NCI-H2081 treated with DMSO at 0.1 percent for 48 hours (cell line): ENCODE measurements around the gene CAST.

Experiments
- DNase-seq: peaks from one replicate; lab custom pipeline; 2025; lab: John Stamatoyannopoulos, UW

Gene CAST

DNA sequence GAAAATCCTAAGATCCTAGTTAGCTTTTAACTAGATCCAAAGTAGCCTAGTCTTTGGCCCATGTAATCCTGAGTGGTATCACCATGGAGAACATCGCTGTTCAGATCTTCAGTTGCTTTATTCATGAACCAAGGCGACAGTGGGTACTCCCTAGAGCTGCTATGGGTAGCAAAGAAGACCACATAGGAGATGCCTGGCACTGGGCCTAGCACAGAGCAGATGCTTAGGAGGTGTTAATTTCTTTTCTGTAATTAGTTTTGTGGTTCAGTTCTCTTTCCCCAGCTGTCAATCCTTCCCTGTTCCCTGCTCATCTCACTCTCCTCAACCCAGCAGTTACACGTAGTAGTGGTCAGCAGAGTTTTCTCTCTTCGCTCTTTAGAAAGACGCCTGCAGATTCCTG, 9.3 kb downstream of the CAST start:
- DNase-seq, result no peak

GRCh38 chr5:96673127-96673526, 11.0 kb downstream of the CAST start:
- DNase-seq, result no peak

- DNase-seq, result no peak
Observed at GRCh38 chr5:96675882-96676281, 13.7 kb downstream of the CAST start.

- DNase-seq, result no peak
Observed at GRCh38 chr5:96677496-96677895, 15.3 kb downstream of the CAST start.

DNA sequence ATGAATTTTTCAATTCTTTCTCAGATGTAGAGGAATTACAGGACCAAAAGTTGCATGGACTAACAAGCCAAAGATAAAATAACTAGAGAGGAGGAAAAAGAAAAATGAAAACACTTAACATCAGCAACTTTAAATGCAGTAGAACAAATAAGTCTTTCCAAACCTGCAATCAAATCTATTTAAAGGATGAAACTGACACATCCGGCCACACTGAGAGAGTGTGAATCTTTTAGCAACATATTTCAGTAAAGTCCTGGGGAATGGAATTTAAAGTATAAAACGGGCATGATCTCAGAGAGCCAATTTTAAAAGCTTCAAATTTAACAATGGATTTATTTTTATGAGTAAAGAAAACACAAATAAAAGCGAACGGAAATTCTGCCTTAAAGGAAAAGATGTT, 17.1 kb downstream of the CAST start:
- DNase-seq, result no peak

- no peak for DNase-seq
Observed at GRCh38 chr5:96680759-96681470, 18.7 kb downstream of the CAST start.

- no peak for DNase-seq
Observed at GRCh38 chr5:96683392-96683791, 21.2 kb downstream of the CAST start.

- no peak for DNase-seq
Observed at GRCh38 chr5:96683810-96684209, 21.6 kb downstream of the CAST start.

GRCh38 chr5:96687080-96687479, 24.9 kb downstream of the CAST start:
- no peak for DNase-seq

DNA sequence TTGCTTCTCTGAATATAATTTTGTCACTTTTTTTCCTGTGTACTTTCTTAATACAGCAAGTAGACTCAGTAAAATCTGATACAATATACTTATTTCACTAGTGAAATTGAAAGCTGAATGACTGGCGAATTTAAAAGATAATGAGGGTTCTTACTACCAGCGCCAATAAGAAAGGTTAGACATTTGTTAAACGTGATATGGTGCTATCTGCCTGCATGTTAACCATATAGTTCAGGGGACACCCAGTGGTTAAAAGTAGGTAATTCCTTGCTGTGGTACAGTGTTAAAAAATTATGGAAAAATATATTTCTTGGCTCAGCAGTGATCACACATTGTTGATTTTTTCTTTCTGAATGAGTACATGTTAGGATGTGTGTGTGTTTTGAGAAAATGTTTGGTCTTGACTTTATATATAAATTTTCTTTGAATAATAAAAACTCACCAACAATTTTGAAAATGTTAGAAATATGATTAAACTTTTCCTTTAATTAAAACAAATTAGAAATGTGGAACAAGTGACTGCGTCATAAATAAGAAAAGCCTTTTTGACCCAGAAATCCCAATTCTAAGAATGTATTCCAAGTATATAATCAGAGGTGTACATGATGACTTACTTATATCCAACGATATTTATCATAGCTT, 25.8 kb downstream of the CAST start:
- DNase-seq, result no peak

DNA sequence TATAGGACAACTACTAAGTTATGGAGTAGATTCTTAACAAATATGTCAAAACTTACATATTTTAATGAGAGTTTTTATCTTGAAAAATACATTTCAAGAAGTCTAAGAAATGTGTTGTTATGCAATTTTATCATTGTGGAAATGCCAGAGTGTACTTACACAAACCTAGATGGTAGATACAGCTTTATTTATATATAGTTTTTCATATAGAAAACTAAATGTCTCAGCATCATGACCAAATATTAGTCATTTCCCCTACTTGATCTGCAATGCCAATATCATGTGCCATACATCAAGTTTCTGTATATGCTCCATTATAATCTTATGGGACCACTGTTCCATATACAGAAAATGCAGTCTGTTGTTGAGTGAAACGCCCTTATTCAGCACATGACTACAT, 28.7 kb downstream of the CAST start:
- DNase-seq, result no peak

DNA sequence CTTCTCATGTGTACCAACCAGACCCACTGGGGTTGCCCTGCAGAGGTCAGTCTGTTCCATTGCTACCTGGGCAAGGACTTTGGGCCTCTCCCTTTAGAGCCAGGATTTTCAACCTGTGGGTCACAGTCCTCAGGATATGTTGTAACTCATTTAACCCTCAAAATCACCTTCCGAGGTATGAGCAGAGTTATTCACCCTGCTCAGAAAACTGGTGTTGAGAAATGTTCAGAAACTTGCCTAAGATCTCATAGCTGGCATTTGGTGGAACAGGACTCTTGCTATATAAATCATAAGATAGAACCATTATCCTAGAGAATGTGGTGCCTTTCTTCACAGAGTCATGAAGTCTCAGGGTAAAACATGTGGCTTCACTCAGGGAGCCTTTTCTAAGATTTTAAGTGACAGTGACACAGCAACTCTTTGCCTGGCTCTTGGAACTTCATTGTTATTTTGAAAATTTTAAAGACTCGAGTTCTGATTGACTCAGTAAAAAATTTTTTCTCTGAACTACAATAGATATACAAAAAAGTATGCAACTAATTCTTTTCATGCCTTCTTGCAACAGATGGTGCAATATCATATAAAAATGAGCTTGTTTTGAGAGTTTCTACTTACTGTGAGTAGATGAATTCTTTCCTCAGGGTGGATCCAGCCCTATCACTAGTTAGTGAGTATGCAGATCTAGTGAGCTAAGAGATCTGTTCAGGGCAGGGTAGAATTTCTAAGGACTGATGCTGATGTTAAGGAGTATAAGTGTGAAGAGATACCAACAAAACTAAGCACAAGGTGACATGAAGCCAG, 29.5 kb downstream of the CAST start:
- no peak for DNase-seq

- DNase-seq, result no peak
Observed at GRCh38 chr5:96692441-96692840, 30.3 kb downstream of the CAST start.

- no peak for DNase-seq
Observed at GRCh38 chr5:96699186-96699820, 37.1 kb downstream of the CAST start.

- no peak for DNase-seq
Observed at GRCh38 chr5:96702503-96703383, 40.6 kb downstream of the CAST start.

DNA sequence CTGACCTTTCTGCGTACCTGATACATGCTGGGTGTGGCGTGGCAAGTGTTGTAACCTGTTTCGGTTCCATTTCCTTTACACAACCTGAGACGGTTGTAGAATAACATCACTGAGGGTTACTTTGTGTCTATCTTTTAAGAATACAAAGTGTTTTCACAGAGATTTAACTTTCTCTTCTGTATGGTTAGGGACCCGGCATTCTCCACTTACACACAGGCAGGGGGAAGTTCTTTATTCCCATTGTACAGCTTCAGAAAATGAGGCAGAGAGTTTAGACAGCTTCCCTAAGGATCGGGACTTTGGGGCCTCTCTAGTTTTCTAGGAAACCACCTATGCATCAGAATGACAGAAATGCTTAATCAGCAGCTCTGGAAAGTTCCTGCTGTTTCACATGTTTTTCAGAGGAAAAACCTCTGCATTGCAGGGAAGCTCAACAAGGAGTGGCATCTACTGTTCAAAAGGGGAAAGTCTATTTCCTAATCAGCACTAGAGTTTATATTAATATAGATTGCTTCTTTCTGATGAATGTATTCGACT, 41.3 kb downstream of the CAST start:
- DNase-seq, result no peak

DNA sequence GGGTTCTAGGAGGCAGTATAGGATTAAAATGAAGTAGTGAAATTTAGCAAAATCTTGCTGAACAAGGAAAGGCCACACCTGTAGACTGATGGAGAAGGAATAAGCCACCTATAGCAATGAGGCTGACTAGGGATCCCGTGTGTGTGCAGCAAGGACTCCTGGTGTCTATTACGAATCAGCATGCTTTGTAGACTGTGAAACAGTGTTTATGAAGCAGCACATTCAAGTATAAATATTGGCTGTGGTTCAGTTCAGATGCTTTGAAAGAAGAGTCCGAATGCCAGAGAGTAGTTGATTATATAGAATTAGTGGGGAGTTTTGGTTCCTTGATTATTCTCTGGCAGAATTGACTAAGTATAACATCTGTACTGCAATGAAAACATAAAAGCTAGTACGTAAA, 41.8 kb downstream of the CAST start:
- no peak for DNase-seq

DNA sequence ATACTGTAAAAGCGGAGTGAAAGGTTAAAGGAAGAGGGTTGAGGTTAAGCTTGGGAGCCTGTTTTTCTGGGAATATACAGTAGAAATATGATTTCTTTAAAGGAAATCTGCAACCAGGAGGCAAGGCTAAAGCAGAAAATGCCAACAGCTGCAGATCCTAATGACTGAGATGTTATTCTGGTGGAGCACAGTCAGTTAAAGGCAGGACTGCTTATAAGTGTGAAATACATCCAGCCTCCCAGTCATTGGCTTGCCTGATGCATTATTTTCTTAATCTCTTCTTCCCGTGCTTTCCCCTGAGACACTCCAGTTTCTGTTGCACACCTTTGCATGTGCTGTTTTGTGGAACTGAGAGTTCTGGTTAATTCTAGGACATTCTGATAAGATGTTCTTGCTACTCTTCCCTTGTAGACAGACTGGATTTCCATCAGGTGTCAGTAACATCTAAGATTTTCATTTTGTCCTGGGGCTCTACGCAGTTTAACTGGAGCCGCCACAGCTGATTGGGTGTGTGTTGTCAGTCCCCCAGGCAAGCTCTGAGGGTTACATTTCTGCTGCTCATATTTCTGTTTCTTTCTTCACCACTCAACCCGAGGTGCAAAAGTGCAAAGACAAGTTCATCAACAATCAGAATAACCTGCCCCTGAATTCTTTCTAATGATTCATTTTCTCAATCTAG, 44.4 kb downstream of the CAST start:
- no peak for DNase-seq

DNA sequence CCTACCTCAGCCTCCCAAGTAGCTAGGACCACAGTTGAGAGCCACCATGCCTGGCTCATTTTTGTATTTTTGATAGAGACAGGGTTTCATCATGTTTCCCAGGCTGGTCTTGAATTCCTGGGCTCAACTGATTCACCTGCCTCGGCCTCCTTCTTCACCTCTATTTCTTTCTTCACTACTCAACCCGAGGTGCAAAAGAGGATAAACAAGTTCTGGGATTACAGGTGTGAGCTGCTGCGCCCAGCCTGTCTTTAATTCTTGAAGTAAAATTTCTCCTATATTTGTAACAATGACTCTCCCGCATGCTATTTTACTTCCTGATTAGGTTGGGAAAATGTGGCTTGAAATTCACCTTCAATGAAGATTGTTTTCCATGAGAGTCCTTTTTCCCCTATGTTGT, 46.4 kb downstream of the CAST start:
- no peak for DNase-seq

- no peak for DNase-seq
Observed at GRCh38 chr5:96709152-96709821, 47.1 kb downstream of the CAST start.
